ENCODE results near the gene PPP1R13B.

The PPP1R13B gene

GRCh38 chr14:103740991-103741689 lies 106.2 kb downstream of the PPP1R13B start:
- Histone ChIP-seq H3K4me1 (ENCODE audit: insufficient read depth, insufficient read length) (peaks cover 8% of the 10 kb centered on the region), H3K27me3 (ENCODE audit: insufficient read depth, insufficient read length) (no peaks in the 10 kb centered on the region), H3K9ac (ENCODE audit: insufficient read length, low read depth) (no peak overlapping the region), H3K4me3 (ENCODE audit: insufficient read length, low read depth) (no peak overlapping the region), H3K36me3 (ENCODE audit: insufficient read depth, insufficient read length, low read length) (peaks cover 8% of the 10 kb centered on the region), H3K9me3 (ENCODE audit: insufficient read depth, low read length) (no peaks in the 10 kb centered on the region; the same call in 1 of the 2 replicates)
- TF ChIP-seq ZNF274 (IDR thresholded peaks at IDR 0.05; ENCODE audit: low read depth, low read length): no peak
- no peak for TF ChIP-seq SUZ12 (IDR thresholded peaks at IDR 0.05; ENCODE audit: extremely low read depth, insufficient read depth, insufficient read length)
- TF ChIP-seq YY1 (IDR thresholded peaks at IDR 0.05; ENCODE audit: insufficient read depth, insufficient read length): no peak
- DNase-seq (ENCODE audit: low read depth, low spot score): no peak

- Histone ChIP-seq H3K4me3 (ENCODE audit: insufficient read length, low read depth) (no peak overlapping the region), H3K9ac (ENCODE audit: insufficient read length, low read depth) (no peak overlapping the region), H3K36me3 (ENCODE audit: insufficient read depth, insufficient read length, low read length) (peaks cover 11% of the 10 kb centered on the region), H3K9me3 (ENCODE audit: insufficient read depth, low read length) (no peaks in the 10 kb centered on the region; the same call in 1 of the 2 replicates), H3K27me3 (ENCODE audit: insufficient read depth, insufficient read length) (no peaks in the 10 kb centered on the region), H3K4me1 (ENCODE audit: insufficient read depth, insufficient read length) (peaks cover 13% of the 10 kb centered on the region)
- no peak for TF ChIP-seq SUZ12 (IDR thresholded peaks at IDR 0.05; ENCODE audit: extremely low read depth, insufficient read depth, insufficient read length)
- no peak for DNase-seq (ENCODE audit: low read depth, low spot score)
Measured at GRCh38 chr14:103739793-103740501, 107.4 kb downstream of the PPP1R13B start.

DNA sequence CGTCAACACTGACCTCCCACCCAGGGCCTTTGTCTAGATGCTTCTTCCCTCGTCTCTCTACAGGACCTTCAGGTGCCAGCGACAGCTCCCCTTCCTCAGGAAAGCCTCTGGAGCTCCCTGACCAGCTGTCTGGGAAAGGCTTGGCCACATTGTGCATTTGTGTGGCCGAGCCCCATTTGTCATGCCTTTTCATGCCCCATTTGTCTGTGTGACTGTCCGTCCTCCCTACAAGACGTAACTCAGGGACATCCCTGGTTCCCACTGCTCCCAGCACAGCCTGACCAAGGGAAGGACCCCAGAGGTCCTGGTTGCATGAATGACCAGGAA lies 107.9 kb downstream of the PPP1R13B start:
- no peak overlapping the region for H3K9ac ChIP-seq (ENCODE audit: insufficient read length, low read depth)
- H3K9me3 ChIP-seq (ENCODE audit: insufficient read depth, low read length): no peaks in the 10 kb centered on the region; the same call in 1 of the 2 replicates
- no peak overlapping the region for H3K4me3 ChIP-seq (ENCODE audit: insufficient read length, low read depth)
- H3K4me1 ChIP-seq (ENCODE audit: insufficient read depth, insufficient read length): peaks cover 13% of the 10 kb centered on the region
- no peak for DNase-seq (ENCODE audit: low read depth, low spot score)
- TF ChIP-seq YY1 (IDR thresholded peaks at IDR 0.05; ENCODE audit: insufficient read depth, insufficient read length) (no peak), ZNF274 (IDR thresholded peaks at IDR 0.05; ENCODE audit: low read depth, low read length) (no peak)
- peaks cover 14% of the 10 kb centered on the region for H3K36me3 ChIP-seq (ENCODE audit: insufficient read depth, insufficient read length, low read length)
- H3K27me3 ChIP-seq (ENCODE audit: insufficient read depth, insufficient read length): no peaks in the 10 kb centered on the region

- no peak overlapping the region for H3K4me3 ChIP-seq (ENCODE audit: insufficient read length, low read depth)
- peaks cover 18% of the 10 kb centered on the region for H3K36me3 ChIP-seq (ENCODE audit: insufficient read depth, insufficient read length, low read length)
- TF ChIP-seq YY1 (IDR thresholded peaks at IDR 0.05; ENCODE audit: insufficient read depth, insufficient read length): no peak
- H3K9ac ChIP-seq (ENCODE audit: insufficient read length, low read depth): no peak overlapping the region
- no peaks in the 10 kb centered on the region; the same call in 1 of the 2 replicates for H3K9me3 ChIP-seq (ENCODE audit: insufficient read depth, low read length)
- H3K27me3 ChIP-seq (ENCODE audit: insufficient read depth, insufficient read length): no peaks in the 10 kb centered on the region
- no peak for DNase-seq (ENCODE audit: low read depth, low spot score)
- peaks cover 13% of the 10 kb centered on the region for H3K4me1 ChIP-seq (ENCODE audit: insufficient read depth, insufficient read length)
Measured at GRCh38 chr14:103738701-103739451, 108.5 kb downstream of the PPP1R13B start.

- peaks cover 24% of the 10 kb centered on the region for H3K36me3 ChIP-seq (ENCODE audit: insufficient read depth, insufficient read length, low read length)
- H3K4me3 ChIP-seq (ENCODE audit: insufficient read length, low read depth): no peak overlapping the region
- TF ChIP-seq ZNF274 (IDR thresholded peaks at IDR 0.05; ENCODE audit: low read depth, low read length) (no peak), SUZ12 (IDR thresholded peaks at IDR 0.05; ENCODE audit: extremely low read depth, insufficient read depth, insufficient read length) (no peak), YY1 (IDR thresholded peaks at IDR 0.05; ENCODE audit: insufficient read depth, insufficient read length) (no peak)
- H3K9me3 ChIP-seq (ENCODE audit: insufficient read depth, low read length): no peaks in the 10 kb centered on the region; the same call in 1 of the 2 replicates
- no peak for DNase-seq (ENCODE audit: low read depth, low spot score)
- H3K27me3 ChIP-seq (ENCODE audit: insufficient read depth, insufficient read length): no peaks in the 10 kb centered on the region
- peaks cover 11% of the 10 kb centered on the region for H3K4me1 ChIP-seq (ENCODE audit: insufficient read depth, insufficient read length)
- no peak overlapping the region for H3K9ac ChIP-seq (ENCODE audit: insufficient read length, low read depth)
Measured at GRCh38 chr14:103738166-103738565, 109.2 kb downstream of the PPP1R13B start.

DNA sequence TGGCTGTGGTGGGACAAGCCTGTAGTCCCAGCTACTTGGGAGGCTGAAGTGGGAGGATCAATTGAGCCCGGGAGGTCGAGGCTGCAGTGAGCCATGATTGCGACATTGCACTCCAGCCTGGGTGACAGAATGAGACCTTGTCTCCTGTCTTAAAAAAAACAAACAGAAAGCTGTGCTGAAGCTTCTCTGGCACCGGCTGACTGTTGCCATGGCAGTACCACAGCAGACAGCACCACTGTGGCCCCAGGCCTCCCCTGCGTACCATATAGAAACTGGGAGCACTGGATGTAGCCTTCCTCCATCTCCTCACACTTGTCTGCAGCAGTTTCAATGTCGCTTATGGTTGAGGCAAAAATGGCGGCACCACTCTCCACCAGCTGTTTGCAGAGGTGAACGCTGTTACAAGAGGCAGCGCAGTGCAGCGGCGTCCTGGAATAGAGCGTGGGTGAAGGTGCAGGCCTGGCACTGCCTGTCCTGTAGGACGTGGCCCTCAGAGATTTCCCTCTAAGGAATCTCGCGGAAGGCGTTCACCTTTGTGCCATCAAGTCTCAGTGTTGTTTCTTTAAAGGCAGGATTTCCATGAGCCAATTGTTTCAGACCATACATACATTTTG lies 109.8 kb downstream of the PPP1R13B start:
- peaks cover 8% of the 10 kb centered on the region for H3K4me1 ChIP-seq (ENCODE audit: insufficient read depth, insufficient read length)
- DNase-seq (ENCODE audit: low read depth, low spot score): no peak
- H3K36me3 ChIP-seq (ENCODE audit: insufficient read depth, insufficient read length, low read length): peaks cover 31% of the 10 kb centered on the region

More for the DNA sequence above, 109.8 kb downstream of the PPP1R13B start:
- H3K9ac ChIP-seq (ENCODE audit: insufficient read length, low read depth): no peak overlapping the region
- no peaks in the 10 kb centered on the region for H3K27me3 ChIP-seq (ENCODE audit: insufficient read depth, insufficient read length)
- no peak overlapping the region for H3K4me3 ChIP-seq (ENCODE audit: insufficient read length, low read depth)
- TF ChIP-seq ZNF274 (IDR thresholded peaks at IDR 0.05; ENCODE audit: low read depth, low read length): no peak
- no peak for TF ChIP-seq YY1 (IDR thresholded peaks at IDR 0.05; ENCODE audit: insufficient read depth, insufficient read length)
- TF ChIP-seq SUZ12 (IDR thresholded peaks at IDR 0.05; ENCODE audit: extremely low read depth, insufficient read depth, insufficient read length): no peak
- H3K9me3 ChIP-seq (ENCODE audit: insufficient read depth, low read length): no peaks in the 10 kb centered on the region; the same call in 1 of the 2 replicates
